WI38 (cell line): Measurements from ENCODE around the gene DLD.
"Not testable (repeated sequence)": the region's sequence is repeated elsewhere in the genome, so short reads cannot be mapped to it uniquely, and the experiment has no call there.

Experiments used
- H3K4me3 ChIP-seq: 2 replicates; pipeline ENCODE4 v1.5.1; 2011; ENCODE audit warnings: low read depth, mild to moderate bottlenecking, control low read depth, low read length
- CTCF ChIP-seq: IDR thresholded peaks from 2 replicates; pipeline ENCODE4 v1.5.1; 2012; ENCODE audit warnings: low read depth, mild to moderate bottlenecking, control low read depth, low read length

Gene DLD

GRCh38 chr7:107948645-107949442 is 57.9 kb downstream of the DLD start:
- no peak overlapping the region for H3K4me3 ChIP-seq
- no peak for TF ChIP-seq CTCF

- TF ChIP-seq CTCF = no peak
- no peak overlapping the region for H3K4me3 ChIP-seq
These were observed 58.5 kb downstream of the DLD start for GRCh38 chr7:107949443-107949935.

GRCh38 chr7:107951172-107951787 is 60.3 kb downstream of the DLD start:
- no peak for TF ChIP-seq CTCF
- no peak overlapping the region for H3K4me3 ChIP-seq

- TF ChIP-seq CTCF = no peak
- H3K4me3 ChIP-seq = no peak overlapping the region
These were observed 60.9 kb downstream of the DLD start for GRCh38 chr7:107951896-107952295.

GRCh38 chr7:107953265-107953923 is 62.4 kb downstream of the DLD start:
- no peak overlapping the region for H3K4me3 ChIP-seq
- no peak for TF ChIP-seq CTCF

- H3K4me3 ChIP-seq = no peak overlapping the region
- TF ChIP-seq CTCF = no peak
These were observed 62.9 kb downstream of the DLD start for GRCh38 chr7:107953924-107954303.

GRCh38 chr7:107955394-107955793 is 64.4 kb downstream of the DLD start:
- no peak for TF ChIP-seq CTCF
- no peak overlapping the region for H3K4me3 ChIP-seq

- not testable (repeated sequence) for H3K4me3 ChIP-seq
These were observed 66.0 kb downstream of the DLD start for GRCh38 chr7:107956950-107957349.
